GM12873 (cell line): ENCODE measurements around the gene FAM210A.

Experiments
- CTCF ChIP-seq: IDR thresholded peaks from 2 replicates; pipeline ENCODE4 v1.5.1; 2012; ENCODE audit warnings: low read depth, mild to moderate bottlenecking, moderate library complexity, low read length, control low read depth; ENCODE audit not compliant: insufficient read depth; ENCODE audit errors: missing control alignments

Gene FAM210A

GRCh38 chr18:13720123-13720522 is 6.2 kb downstream of the FAM210A start:
- TF ChIP-seq CTCF = no peak

GRCh38 chr18:13716916-13717315 is 9.4 kb downstream of the FAM210A start:
- TF ChIP-seq CTCF = no peak

- no peak for TF ChIP-seq CTCF
Observed at GRCh38 chr18:13715330-13715729, 11.0 kb downstream of the FAM210A start.

- no peak for TF ChIP-seq CTCF
Observed at GRCh38 chr18:13713455-13714055, 12.8 kb downstream of the FAM210A start.

- TF ChIP-seq CTCF = no peak
Observed at GRCh38 chr18:13712400-13713131, 13.8 kb downstream of the FAM210A start.

- no peak for TF ChIP-seq CTCF
Observed at GRCh38 chr18:13710414-13710831, 15.9 kb downstream of the FAM210A start.

GRCh38 chr18:13703899-13704298 is 22.5 kb downstream of the FAM210A start:
- TF ChIP-seq CTCF = no peak
